Activated gamma-delta T cell treated with Interleukin-2 at 50 U/mL for 16 hours (primary cell): ENCODE measurements around the gene SMIM17.

ENCODE experiments used
- DNase-seq: peaks from one replicate; pipeline ENCODE4 v3.0.0-alpha.2; 2020

Gene SMIM17

DNA sequence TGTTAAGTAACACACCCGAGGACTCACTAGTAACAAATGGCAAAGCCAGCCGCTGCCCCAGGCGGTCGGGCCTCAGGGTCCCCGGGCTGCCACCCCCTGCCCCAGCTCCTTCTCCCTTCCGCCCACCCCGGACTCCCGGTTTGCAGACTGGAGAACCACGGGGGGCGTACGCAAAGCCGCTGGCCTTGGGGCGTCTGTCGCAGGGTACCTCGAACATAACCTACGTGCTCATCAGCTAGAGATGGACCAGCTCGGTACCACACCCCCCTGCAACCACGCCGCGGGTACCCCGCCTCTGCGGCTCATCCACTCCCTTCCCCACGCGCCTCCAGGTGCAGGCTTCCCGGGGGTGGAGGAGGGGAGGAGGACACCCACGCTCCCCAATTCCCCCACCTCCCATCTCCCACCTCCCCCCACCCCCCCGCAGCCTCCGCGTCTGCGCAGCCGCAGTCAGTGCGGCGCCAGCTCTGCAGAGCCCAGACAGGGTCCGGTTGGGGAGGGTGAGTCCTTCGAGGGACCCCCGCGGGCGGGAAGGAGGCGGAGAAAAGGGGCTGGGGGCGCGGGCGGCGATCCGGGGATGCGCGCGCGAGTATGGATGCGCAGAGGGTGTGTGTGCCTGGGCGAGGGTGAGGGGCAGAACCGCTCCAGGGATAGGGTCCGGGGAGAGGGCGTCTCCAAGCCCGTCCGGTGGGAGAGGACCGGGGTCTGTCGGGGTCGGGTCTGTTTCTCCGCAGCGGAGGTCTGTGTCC lies at the start of gene SMIM17:
Gene SMIM17, plus strand, starts transcription at position 449 of the 749 bp plus-strand sequence. CDS start 2,509 bp downstream, outside the sequence.
- no peak for DNase-seq

- no peak for DNase-seq
Measured at GRCh38 chr19:56594446-56594782, 48.5 kb upstream of the SMIM17 start.

DNA sequence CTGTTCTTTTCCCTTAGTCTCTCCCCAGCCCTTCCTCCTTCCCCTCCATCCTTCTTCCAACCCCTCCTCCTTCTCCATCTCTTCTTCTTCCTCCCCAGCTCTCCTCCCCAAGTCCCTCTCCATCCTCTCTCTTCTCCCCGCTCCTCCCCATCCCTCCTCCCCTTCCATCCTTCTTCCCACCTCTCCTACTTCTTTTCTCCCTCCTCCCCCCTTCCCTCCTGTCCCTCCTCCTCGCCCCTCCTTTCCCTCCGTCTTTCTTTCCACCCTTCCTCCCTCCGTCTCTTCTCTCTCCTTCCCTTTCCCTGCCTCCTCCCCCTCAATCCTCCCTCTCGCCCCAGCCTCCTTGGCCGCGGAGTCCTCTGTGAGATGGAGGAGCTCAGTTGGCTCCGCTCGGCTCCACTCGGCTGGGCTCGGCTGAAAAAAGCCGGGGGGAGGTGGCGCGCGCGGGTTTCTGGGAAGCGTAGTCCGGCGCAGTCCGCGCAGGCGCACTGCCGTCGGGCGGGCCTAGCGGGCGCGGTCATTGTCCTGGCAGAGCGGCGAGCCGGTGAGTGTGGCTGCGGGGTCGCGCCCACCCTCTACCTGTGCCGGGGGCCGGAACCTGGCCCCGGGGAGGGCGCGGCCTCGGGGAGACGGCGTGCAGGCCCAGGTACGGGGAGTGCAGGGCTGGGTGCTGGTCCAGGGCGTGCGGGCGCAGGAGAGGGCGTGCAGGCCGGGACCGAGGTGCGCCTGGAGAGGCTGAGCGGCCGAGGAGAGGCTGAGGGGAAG lies 48.0 kb upstream of the SMIM17 start, which contains the start of gene ZNF71:
Gene ZNF71, plus strand, starts transcription at position 520 of the 765 bp plus-strand sequence. CDS start 6,257 bp downstream, outside the sequence.
- DNase-seq, result peak; percentile 84

GRCh38 chr19:56595548-56595899 lies 47.4 kb upstream of the SMIM17 start:
- no peak for DNase-seq

GRCh38 chr19:56596676-56597075 lies 46.3 kb upstream of the SMIM17 start:
- no peak for DNase-seq

DNA sequence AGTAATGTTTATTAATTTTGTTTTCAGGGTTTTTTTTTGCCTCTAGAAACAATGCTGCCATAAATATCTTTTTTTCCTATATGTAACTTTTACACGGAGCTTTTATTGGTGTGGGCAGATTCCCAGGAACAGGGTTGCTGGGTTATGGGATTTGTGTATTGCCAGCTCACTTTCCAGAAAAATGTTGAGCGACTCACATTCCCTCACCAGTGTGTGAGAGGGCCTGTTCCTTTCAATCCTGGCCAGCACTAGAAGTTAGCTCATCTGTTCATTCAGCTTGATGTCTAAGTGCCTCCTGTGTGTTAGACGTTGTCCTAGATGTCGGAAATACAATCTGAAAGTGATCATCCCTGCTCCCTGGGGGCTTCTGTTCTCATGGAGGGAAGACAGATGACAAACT lies 45.3 kb upstream of the SMIM17 start:
- no peak for DNase-seq

DNA sequence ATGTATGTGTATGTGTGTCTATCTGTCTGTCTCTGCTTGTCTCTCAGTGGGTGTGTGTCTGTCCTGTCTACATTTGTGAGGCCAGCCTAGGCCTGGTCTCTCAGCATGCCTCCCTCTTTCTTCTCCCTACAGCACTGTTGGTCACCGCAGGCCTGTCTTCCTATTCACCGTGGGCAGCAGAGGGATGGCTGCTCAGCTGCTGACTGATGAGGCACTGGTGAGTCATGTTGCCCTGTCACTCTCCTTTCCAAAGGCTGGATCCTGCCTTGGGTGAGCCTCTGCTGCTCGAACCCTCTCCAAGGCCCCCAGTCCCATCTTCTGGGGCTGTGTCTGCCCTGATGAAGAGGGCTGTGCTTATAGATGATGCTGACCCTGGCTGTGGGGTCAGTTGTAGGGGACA lies 41.6 kb upstream of the SMIM17 start:
- no peak for DNase-seq

- no peak for DNase-seq
Measured at GRCh38 chr19:56603829-56604228, 39.1 kb upstream of the SMIM17 start.

DNA sequence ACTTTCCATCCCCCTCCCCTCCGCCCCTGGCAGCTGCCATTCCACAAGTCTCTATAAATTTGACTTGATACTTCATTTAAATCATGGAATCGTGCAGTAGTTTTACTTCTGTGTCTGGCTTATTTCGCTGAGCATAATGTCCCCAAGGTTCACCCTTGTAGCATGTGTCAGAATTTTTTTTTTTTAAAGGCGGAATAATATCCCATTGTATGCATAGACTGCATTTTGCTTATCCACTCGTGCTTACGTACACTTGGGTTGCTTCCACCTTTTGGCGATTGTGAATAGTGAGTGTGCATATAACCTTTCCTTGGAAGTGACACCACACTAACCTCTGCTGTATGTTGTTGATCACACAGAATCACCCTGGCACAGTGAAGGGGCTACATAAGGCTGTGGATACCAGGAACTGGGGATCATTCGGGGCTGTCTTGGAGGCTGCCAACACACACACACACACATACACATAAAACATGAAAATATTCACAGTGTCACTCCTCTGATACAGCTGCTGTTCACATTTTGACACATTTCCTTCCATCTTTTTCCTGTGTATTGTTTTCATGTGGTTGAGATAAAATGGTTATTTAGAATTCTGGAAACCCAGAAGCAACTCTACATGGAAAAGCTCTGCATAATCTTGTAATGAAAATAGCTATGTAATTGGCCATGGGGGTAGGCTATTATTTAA lies 34.5 kb upstream of the SMIM17 start:
- no peak for DNase-seq

DNA sequence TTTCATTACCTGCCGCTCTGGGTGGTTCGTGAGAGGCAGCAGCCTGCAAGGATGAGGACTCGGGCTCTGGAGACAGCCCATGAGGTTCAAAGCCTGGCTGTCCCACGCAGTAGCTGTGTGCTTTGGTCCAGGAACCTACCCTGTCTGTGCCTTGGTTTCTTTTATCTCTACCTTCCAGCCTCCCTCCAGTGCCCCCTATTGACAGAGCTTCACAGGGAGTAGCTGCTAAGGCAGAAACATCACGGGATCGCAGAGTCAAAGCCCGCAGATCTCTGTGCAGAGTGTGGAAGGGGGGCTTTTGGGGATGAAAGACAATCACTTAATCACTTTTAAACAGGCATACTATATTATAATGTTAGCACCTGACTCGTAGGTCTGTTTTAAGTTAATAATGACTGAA lies 31.7 kb upstream of the SMIM17 start:
- DNase-seq, result no peak

DNA sequence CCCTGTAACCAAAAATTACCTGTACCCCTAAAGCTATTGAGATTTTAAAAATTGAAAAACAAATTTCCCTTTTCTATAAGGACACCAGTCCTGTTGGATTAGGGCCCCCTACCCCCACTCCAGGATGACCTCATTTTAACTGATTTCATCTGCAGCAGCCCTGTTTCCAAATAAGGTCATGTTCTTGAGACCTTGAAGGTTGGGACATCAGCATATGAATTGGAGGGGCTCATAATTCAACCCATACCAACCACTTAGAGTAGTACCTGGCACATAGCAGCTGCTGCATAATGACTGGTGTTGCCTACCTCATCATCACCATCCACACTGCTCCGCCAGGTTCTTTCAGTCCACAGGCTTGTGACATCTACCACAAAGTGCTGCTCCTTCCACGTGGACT lies 30.2 kb upstream of the SMIM17 start:
- DNase-seq, result no peak

DNA sequence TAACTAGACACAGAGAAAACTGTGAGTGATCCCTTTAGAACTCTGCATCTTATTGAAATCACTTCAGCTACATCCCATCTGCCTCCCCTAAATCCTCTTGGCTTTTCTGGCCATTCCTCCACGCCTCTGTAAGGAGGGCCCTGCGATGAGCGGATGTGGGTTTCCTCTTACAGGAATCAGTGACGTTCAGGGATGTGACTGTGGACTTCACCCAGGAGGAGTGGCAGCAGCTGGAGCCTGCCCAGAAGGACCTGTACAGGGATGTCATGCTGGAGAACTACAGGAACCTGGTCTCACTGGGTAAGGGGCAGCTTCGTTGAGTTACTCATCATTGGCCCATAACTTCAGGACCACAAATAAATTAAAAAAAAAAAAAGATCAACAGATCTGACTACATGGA lies 29.3 kb upstream of the SMIM17 start:
- DNase-seq, result no peak

- no peak for DNase-seq
Measured at GRCh38 chr19:56617531-56617930, 25.4 kb upstream of the SMIM17 start.

DNA sequence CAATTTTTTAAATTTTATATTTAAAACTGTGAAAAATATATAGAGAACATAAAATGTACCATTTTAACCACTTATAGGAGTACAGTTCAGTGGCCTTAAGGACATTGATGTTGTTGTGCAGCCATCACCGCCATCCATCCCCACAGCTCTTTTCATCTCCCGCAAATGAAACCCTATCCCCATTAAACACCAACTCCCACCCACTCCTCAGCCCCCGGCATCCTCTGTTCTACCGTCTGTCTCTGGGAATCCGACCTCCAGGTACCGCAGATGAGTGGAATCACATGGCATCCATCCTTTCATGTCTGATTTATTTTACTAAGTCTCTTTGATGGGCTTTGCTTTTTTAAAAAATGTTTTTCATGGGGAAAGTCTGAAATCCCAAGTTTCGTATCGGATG lies 23.8 kb upstream of the SMIM17 start:
- no peak for DNase-seq

GRCh38 chr19:56622374-56622773 lies 20.6 kb upstream of the SMIM17 start:
- DNase-seq, result no peak

DNA sequence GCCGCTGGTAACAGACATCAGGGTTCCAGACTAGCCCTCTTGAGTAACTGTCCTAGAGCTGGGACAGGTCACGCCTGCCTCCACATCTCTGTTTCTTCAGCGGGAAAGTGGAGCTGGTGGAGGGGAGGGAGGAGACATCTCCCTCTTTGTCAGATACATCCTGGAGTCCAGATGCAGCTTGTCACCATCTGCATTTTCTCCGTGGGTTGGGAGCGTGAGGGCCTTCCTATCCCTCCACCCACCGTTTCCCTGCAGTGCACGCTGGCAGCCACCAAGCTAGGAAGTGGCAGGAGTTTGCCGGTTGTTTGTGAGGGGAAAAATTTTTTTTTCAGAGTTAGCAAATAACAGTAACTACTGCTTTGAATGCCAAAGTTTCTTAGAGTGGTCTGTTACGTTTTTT lies 20.0 kb upstream of the SMIM17 start:
- no peak for DNase-seq

DNA sequence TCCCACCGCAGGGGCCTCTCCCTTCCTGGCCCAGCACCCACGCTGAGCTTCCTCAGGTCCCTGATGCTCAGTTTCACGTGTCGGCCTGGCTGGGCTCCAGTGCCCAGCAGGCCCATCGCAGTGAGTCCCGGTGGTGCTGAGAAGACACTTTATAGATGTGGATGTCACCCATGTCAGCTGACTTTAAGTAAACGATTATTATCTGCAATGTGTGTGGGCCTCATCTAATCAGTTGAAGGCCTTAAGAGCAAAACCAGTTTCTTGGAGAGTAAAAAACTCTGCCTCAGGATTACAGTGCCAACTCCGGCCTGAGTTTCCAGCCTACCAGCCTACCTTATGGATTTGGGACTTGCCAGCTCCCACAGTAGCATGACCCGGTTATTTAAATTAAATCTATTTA lies 17.3 kb upstream of the SMIM17 start:
- no peak for DNase-seq

GRCh38 chr19:56633021-56633420 lies 9.9 kb upstream of the SMIM17 start:
- DNase-seq, result no peak

DNA sequence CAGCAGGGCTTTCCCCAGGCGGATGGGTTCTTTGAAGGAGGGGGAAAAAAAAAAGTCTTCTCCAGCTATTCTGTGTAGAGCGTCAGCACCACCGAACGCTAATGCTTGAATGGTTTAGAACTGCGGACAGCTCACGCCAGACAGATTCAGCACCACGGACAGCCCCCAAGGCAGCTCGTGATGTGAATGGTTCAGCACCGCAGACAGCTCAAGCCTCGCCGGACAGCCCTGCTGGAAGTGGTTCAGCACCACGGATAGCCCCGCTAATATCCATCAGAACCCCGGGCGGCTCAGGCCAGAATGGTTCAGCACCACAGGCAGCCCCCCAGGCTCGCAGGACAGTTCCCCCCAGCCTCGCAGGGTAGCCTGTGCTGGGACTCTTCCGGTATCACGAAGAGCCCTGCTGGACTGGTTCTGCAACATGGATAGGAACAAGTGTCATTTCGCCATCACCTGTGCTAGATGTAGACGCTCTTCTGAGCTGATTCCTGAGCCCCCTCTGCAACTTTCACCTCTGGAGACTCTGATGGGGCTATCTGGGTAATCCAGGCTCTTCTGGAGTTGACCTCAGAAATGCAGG lies 4.9 kb upstream of the SMIM17 start:
- DNase-seq, result no peak

DNA sequence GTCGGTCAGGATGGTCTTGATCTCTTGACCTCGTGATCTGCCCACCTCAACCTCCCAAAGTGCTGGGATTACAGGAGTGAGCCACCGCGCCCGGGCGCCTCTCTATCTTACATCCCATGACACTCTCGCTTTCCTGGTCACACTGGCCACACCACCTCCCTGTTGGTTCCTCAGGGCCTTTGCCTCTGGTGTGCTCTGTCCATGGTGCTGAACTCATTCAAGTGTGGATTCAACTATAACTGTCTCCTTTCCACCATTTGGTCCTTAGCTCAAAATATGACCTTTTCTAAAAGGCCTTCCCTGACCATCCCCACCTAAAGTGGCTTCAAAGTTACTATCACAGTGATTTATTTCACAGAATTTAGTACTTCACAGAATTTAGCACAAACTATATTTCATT lies 3.7 kb upstream of the SMIM17 start:
- DNase-seq, result no peak

GRCh38 chr19:56643460-56643955 lies 549 bp downstream of the SMIM17 start:
- no peak for DNase-seq

DNA sequence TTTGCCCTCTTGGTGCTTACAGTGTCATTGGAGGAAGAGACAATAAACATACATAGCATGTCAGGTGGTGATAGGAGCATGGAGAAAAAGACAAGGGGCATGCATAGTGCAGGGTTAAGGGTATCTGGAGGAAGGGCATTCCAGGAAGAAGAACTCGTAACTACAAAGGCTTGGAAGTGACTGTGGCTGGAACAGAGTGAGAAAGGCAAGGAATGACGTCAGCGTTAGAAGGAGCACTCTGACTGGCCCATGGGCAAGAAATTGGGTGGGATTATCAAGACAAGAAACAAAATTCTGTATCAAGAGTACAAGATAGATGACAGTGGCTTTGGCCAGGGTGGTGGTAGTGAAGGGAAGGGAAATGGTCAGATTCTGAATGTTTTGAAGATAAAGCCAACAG lies 11.2 kb downstream of the SMIM17 start:
- no peak for DNase-seq

DNA sequence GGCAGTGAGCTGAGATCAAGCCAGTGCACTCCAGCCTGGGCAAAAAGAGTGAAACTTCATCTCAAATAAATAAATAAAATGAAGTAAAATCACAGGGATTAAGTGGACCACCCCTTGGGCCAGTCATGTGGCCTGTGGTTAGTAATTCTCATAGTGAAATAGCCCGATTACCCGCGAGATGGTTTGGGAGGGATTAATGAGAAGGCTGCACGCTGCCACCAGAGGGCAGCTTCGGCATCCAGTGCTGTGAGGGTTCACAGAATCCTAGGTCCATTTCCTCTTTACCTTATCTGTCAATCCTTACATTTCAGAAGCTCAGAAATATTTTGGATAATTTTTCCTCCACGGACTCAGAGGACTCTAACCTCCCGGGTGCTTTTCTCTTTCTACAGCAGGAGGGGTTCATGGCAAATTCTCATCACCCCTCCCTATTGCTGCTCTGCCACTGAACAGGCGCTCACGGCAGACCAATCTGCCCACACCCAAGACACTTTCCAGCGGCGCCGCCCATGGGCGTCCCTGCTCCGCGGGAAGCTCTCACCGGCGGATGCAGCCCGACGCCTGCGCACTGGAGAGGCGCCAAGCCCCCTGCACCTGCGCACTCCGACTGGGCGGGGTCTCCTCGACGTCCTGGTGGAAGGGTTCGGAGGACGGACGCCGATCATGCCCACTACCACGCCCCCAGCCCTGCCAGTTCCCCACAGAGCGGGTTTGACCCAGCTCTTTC lies 17.6 kb downstream of the SMIM17 start:
- DNase-seq, result no peak
